ENCODE measurements around the gene TRIM32. TPM values are rescaled to one million over a fixed set of nuclear protein-coding genes. Genes with fewer than 3 reads are reported as not detected.

Gene TRIM32
- total RNA-seq, 1 experiment from 2014 or later, result 23.2 TPM

GRCh38 chr9:116736399-116737151, 49.5 kb downstream of the TRIM32 start:
- no TSS peak for BruUV-seq (replicated peaks)
- ChIA-PET POLR2A (no interaction called here), CTCF (interaction anchor here (0.9 to 4.2 kb wide), 2 partner anchors 85 to 124 kb away, joined by 3 to 70 read pairs; no protein-coding TSS in a partner anchor), RAD21 (ENCODE audit: low non-redundant PET in 1 of 2, low total read pairs in 2 of 2, uncharacterized antibody in 2 of 2, unreplicated experiment in 2 of 2) (interaction anchor here (0.7 to 1.5 kb wide), 3 partner anchors 123 to 1660 kb away, joined by 3 to 17 read pairs (median 5); no protein-coding TSS in a partner anchor)
- no peaks in the 10 kb centered on the region for H3K9me2 ChIP-seq (ENCODE audit: insufficient read depth)
- H3K4me2 ChIP-seq (ENCODE audit: low read length), result 0 out of 2 replicates have a peak overlapping the region, but pooled peaks have one; percentile 19
- H4K20me1 ChIP-seq (ENCODE audit: insufficient read depth), result no peaks in the 10 kb centered on the region
- no peaks in the 10 kb centered on the region for H3K9me3 ChIP-seq (ENCODE audit: control insufficient read depth in 1 of 2, insufficient read depth in 1 of 2, low read depth in 1 of 2, low read length in 2 of 2)
- intact Hi-C loops (cut with micrococcal nuclease), result loop anchor here (1.0 to 10.0 kb wide), 2 partner anchors 124 to 678 kb away; partner anchors contain the start of gene ASTN2
- DNase-seq (ENCODE audit: low read depth, low spot score) (no peak), ATAC-seq (no peak; the same call in 1 of the 2 replicates)
- H3K4me1 ChIP-seq (ENCODE audit: control insufficient read depth in 1 of 2, insufficient read depth in 2 of 2, low read length in 2 of 2), result no peaks in the 10 kb centered on the region
- no peaks in the 10 kb centered on the region for H3K36me3 ChIP-seq (ENCODE audit: control insufficient read depth in 1 of 2, insufficient read depth in 2 of 2, low read length in 2 of 2)
- no peaks in the 10 kb centered on the region for H3K79me2 ChIP-seq (ENCODE audit: insufficient read depth, low read length)
- H3K27me3 ChIP-seq (ENCODE audit: insufficient read depth, low read length), result peaks cover 20% of the 10 kb centered on the region
- no peak overlapping the region for H3K9ac ChIP-seq (ENCODE audit: low read length)
- H3K27ac ChIP-seq (ENCODE audit: low read depth, low read length), result no peak overlapping the region
- H3K4me3 ChIP-seq (replicated peaks in 1 of 2; ENCODE audit: low read depth in 1 of 2, low read length in 2 of 2), result no peak overlapping the region
- H2AFZ ChIP-seq (ENCODE audit: low read depth, low read length, poor library complexity, severe bottlenecking), result no peak overlapping the region
- TF ChIP-seq MAX (IDR thresholded peaks at IDR 0.05) (no peak), SP1 (IDR thresholded peaks at IDR 0.05; ENCODE audit: low read depth) (no peak), FOSL1 (IDR thresholded peaks at IDR 0.05; ENCODE audit: low read depth) (no peak), RAD21 (IDR thresholded peaks at IDR 0.05; ENCODE audit: low read depth) (no peak), REST (IDR thresholded peaks at IDR 0.05; ENCODE audit: low read depth) (no peak), CEBPB (IDR thresholded peaks at IDR 0.05; ENCODE audit: low read depth) (no peak), CBX3 (IDR thresholded peaks at IDR 0.05; ENCODE audit: low read depth) (no peak), ZFX (IDR thresholded peaks at IDR 0.05) (no peak), POLR2A (IDR thresholded peaks at IDR 0.05; ENCODE audit: borderline replicate concordance, extremely low read depth, insufficient read depth, insufficient read length) (no peak), ZNF274 (IDR thresholded peaks at IDR 0.05; ENCODE audit: low read depth, low read length) (no peak), SIN3A (IDR thresholded peaks at IDR 0.05; ENCODE audit: low read depth) (no peak), SRF (IDR thresholded peaks at IDR 0.05; ENCODE audit: low read depth) (no peak)
